ENCODE results near the gene EFCAB10. TPM values are rescaled to one million over a fixed set of nuclear protein-coding genes. Genes with fewer than 3 reads are reported as not detected.

The EFCAB10 gene
- total RNA-seq, 1 donor from 2014 or later = 6.0 TPM

GRCh38 chr7:105585850-105586500 is 4.7 kb upstream of the EFCAB10 start:
- TF ChIP-seq, protein P1, sequence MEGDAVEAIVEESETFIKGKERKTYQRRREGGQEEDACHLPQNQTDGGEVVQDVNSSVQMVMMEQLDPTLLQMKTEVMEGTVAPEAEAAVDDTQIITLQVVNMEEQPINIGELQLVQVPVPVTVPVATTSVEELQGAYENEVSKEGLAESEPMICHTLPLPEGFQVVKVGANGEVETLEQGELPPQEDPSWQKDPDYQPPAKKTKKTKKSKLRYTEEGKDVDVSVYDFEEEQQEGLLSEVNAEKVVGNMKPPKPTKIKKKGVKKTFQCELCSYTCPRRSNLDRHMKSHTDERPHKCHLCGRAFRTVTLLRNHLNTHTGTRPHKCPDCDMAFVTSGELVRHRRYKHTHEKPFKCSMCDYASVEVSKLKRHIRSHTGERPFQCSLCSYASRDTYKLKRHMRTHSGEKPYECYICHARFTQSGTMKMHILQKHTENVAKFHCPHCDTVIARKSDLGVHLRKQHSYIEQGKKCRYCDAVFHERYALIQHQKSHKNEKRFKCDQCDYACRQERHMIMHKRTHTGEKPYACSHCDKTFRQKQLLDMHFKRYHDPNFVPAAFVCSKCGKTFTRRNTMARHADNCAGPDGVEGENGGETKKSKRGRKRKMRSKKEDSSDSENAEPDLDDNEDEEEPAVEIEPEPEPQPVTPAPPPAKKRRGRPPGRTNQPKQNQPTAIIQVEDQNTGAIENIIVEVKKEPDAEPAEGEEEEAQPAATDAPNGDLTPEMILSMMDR (IDR thresholded peaks at IDR 0.05) = no peak
- H3K27me3 ChIP-seq (ENCODE audit: low read depth) = peaks cover 5% of the 10 kb centered on the region
- ATAC-seq (no peak), DNase-seq (no peak)
- H3K4me3 ChIP-seq = no peak overlapping the region
- no peaks in the 10 kb centered on the region for H3K9me3 ChIP-seq
- H3K27ac ChIP-seq = no peak overlapping the region
- H3K36me3 ChIP-seq = no peaks in the 10 kb centered on the region
- intact Hi-C loops (cut with DNase I) = no loop called here
- H3K4me1 ChIP-seq = peaks cover 11% of the 10 kb centered on the region

DNA sequence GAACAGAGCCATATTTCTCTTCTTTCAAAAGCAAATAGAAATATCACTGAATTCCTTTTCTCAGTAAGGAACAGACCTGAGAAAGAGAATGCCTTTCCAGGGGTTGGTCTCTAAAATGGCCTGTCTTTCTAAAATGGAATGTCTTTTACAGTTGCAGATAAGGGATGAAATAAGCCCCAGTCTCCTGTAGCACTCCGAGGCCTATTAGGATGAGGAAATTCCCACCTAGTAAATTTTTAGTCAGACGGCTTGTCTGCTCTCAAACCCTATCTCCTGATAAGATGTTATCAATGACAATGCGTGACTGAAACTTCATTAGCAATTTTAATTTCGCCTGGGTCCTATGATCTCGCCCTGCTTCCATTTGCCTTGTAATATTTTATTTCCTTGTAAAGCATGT is 2.9 kb upstream of the EFCAB10 start:
- DNase-seq (no peak), ATAC-seq (no peak)
- H3K27me3 ChIP-seq (ENCODE audit: low read depth) = peaks cover 7% of the 10 kb centered on the region
- intact Hi-C loops (cut with DNase I) = no loop called here
- H3K36me3 ChIP-seq = no peaks in the 10 kb centered on the region
- TF ChIP-seq, protein P1 (IDR thresholded peaks at IDR 0.05) = no peak
- no peaks in the 10 kb centered on the region for H3K9me3 ChIP-seq
- no peak overlapping the region for H3K4me3 ChIP-seq
- H3K4me1 ChIP-seq = peaks cover 8% of the 10 kb centered on the region
- no peak overlapping the region for H3K27ac ChIP-seq

GRCh38 chr7:105583061-105583460 is 1.8 kb upstream of the EFCAB10 start:
- intact Hi-C loops (cut with DNase I) = no loop called here
- Histone ChIP-seq H3K4me3 (no peak overlapping the region), H3K36me3 (no peaks in the 10 kb centered on the region), H3K27me3 (ENCODE audit: low read depth) (peaks cover 7% of the 10 kb centered on the region), H3K27ac (no peak overlapping the region), H3K4me1 (peaks cover 8% of the 10 kb centered on the region), H3K9me3 (no peaks in the 10 kb centered on the region)
- no peak for ATAC-seq
- DNase-seq = no peak
- TF ChIP-seq, protein P1 (IDR thresholded peaks at IDR 0.05) = no peak

DNA sequence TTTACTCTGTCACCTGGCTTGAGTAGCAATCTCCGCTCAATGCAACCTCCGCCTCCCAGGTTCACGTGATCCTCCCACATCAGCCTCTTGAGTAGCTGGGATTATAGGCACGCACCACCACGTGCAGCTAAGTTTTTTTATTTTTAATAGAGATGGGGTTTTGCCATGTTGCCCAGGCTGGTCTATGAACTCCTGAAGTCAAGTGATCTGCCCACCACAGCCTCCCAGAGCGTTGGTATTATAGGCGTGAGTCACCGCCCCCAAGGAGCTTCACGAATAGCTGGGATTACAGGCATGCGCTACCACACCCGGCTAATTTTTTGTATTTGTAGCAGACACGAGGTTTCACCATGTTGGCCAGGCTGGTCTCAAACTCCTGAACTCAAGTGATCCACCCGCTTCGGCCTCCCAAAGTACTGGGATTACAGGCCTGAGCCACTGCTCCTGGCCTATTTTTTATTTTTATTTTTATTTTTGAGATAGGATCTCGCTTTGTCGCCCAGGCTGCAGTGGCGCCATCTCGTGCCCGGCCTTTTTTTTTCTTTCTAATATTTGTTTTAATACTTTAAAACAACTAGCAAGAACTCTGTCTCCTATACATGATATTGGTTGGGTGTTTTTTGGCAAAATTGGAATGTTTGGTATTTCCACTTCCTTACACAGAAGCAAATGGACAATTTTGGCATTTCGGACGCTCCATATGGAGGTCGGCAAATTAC is 1.1 kb downstream of the EFCAB10 start:
- H3K27me3 ChIP-seq (ENCODE audit: low read depth) = peaks cover 7% of the 10 kb centered on the region
- TF ChIP-seq, protein P1 (IDR thresholded peaks at IDR 0.05) = no peak
- no peak overlapping the region for H3K27ac ChIP-seq
- no peak for DNase-seq
- H3K36me3 ChIP-seq = no peaks in the 10 kb centered on the region
- H3K9me3 ChIP-seq = no peaks in the 10 kb centered on the region
- no peak for ATAC-seq
- intact Hi-C loops (cut with DNase I) = no loop called here
- peaks cover 8% of the 10 kb centered on the region for H3K4me1 ChIP-seq
- no peak overlapping the region for H3K4me3 ChIP-seq

DNA sequence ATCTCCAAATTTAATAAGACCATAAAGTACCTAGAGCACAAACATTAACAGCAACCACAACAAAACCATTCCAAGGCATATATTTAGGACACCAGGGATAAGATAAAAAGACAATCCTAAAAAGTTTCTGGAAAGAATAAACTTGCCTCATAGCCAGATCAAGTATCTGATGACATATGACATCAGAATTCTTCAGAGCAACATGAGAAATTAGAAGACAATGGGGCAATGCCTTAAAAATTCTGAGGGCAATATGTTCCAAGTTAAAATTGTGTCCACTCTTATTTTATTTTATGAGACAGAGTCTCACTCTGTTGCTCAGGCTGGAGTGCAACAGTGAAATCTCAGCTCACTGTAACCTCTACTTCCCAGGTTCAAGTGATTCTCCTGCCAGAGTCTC is 2.8 kb downstream of the EFCAB10 start:
- Histone ChIP-seq H3K27me3 (ENCODE audit: low read depth) (peaks cover 7% of the 10 kb centered on the region), H3K4me1 (peaks cover 8% of the 10 kb centered on the region), H3K4me3 (no peak overlapping the region), H3K27ac (no peak overlapping the region), H3K9me3 (no peaks in the 10 kb centered on the region), H3K36me3 (no peaks in the 10 kb centered on the region)
- DNase-seq (no peak), ATAC-seq (no peak)
- TF ChIP-seq, protein P1 (IDR thresholded peaks at IDR 0.05) = no peak
- intact Hi-C loops (cut with DNase I) = no loop called here

All from lower lobe of right lung (tissue), 2 donors.